Activated CD4-positive, CD25-positive, alpha-beta regulatory T cell treated with anti-CD3 and anti-CD28 coated beads, Interleukin-2, amount 50 U/mL, for 16 hours (primary cell): ENCODE measurements around the gene KCNQ1OT1.

ENCODE experiments used
- DNase-seq: peaks from one replicate; pipeline ENCODE4 v3.0.0-alpha.2; 2020; ENCODE audit warnings: low read depth, low spot score

Gene KCNQ1OT1

DNA sequence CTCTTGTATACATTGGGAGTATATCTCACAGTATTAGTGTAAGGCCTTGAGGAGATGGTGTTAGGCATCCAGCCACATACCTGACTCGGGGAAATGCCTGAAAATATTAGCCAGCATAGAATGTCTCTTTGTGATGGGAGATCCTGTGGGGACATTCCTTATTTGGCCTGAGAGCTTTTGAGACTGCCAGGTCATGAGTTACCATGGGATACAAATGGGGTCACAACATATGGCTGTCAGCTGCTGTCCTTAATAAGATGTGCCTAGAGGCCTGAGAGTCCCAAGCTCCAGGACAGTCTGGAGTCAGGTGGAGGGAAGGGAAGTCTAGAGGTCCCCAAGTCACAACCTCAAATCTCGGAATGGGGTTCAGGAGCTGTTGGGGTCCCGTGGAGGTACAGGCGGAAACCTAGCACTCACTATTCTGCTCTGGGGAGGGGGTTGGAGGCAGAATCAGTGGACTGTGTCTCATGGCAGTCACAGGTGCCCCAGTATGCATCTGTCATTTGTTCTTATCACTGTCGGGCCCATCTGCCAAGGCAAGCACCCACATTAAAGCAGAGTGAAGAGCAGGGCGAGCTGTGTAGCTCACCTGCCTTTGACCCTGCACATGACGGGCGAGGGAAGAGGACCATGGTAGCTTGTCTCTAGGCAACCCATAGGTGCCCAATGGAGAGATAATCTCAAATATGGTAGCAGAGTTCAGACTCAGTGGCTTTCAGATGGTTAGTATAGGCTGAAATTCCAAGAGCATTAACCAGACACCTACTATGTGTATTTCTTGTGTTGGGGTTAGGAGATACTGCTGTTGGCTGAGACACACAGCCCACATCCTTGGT, 29.9 kb downstream of the KCNQ1OT1 start:
- no peak for DNase-seq

- DNase-seq: no peak
Observed at GRCh38 chr11:2668876-2669275, 30.9 kb downstream of the KCNQ1OT1 start.

- no peak for DNase-seq
Observed at GRCh38 chr11:2667940-2668339, 31.9 kb downstream of the KCNQ1OT1 start.

DNA sequence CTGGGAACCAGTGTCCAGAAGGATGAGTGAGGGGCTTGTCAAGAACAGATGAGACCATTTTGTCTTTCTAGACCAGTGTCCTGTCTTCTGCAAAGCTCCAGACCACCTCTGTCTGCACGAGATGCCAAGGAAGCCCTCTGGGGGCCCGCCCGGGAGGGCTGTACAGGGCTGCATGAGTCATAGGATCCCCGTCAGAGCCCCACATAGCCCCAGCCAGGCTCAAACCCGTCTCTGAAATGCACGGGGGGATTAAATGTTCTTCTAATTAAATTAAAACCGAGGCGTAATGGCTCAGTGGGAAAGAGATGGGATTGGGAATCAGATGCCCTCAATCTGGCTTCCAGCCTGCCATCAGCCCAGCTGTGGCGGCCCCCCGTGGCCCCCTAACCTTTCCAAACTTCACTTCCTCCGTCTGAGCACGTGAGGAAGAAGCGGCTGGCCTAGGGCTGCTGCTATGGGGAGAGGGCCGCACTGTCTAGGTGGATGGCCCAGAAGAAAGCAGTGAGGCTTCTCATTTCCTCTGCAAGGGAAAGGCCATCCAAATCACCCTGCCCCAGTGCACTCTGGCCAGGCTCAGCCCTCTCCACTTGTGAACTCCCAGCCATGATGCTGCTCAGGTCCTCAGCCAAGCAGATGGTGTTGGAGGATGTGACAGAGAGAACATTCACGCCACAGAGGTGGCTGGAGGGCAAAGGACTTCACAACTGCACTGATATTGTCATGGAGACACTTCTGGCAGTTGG, 32.8 kb downstream of the KCNQ1OT1 start:
- no peak for DNase-seq

- DNase-seq: no peak
Observed at GRCh38 chr11:2666401-2666741, 33.4 kb downstream of the KCNQ1OT1 start.

GRCh38 chr11:2665526-2666400, 34.0 kb downstream of the KCNQ1OT1 start:
- DNase-seq: no peak

DNA sequence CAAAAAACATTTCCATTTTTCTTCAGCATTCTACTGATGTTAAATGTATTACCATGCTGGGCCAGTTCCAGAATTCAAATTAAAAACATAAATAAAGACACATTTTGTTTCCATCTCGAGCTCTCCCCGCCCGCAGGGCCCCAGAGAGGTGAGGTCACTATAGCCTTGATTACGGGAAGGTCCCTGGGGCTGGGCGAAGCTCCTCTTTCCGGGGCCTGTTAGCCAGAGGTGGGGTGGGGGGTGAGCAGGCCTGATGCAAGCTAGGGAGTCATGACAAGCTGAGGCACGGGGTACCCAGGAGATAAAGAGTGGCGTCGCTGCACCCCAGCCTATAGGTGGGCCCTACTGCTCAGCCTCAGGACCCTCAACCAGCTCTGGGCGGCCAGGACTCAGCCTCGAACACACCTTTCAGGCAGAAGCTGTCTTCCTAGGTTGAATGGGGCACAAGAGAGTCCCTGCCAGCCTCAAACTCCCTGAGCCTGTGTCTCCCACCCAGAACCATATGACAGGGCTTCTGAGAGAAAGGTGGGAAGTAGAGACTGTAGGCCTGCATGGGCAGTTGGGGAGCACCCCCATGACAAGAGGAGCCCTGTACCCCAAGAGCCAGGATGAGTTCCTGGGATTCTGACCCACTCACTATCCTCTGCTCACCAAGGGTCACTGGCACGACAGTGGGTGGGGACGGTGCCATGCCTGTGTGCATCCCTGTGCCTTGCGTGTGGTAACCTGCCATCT, 34.8 kb downstream of the KCNQ1OT1 start:
- no peak for DNase-seq

DNA sequence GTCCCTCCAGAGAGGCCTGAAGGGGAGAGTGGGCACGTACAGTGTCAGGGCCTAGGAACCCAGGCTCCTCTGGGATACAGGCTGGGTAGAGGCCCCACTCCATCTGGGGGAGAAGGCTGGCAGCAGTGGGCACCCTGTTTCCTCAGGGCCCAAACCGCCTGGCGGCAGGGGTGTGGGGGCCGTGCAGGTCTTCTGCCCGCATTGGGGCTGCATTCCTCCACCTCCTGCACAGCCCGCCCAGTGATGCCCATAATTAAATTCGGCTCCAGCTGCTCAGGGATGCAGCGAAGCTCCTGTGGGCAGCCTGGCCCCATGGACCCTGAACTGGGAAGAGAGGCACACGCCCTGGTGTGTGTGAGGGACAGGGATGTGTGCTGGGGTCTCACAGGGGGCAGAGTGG, 35.4 kb downstream of the KCNQ1OT1 start:
- DNase-seq: no peak

DNA sequence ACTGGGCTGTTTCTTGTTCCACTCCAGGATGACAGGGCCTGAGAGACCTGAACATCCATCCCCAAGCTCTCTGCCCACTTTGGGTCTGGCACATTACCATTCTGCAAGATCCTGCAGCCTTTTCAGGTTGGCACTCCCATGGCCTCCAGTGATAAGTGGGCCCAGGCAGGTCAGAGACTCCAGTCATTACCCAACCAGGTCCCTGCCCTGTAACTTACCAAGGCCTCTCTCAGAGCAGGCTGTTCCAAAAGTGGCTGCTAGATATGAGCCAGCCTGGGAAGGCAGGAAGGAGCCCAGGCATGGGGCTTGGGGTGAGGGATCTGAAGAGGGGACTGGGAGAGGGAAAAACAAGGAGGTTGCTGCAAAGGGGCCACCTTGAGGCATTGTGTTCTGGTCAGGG, 35.9 kb downstream of the KCNQ1OT1 start:
- no peak for DNase-seq

DNA sequence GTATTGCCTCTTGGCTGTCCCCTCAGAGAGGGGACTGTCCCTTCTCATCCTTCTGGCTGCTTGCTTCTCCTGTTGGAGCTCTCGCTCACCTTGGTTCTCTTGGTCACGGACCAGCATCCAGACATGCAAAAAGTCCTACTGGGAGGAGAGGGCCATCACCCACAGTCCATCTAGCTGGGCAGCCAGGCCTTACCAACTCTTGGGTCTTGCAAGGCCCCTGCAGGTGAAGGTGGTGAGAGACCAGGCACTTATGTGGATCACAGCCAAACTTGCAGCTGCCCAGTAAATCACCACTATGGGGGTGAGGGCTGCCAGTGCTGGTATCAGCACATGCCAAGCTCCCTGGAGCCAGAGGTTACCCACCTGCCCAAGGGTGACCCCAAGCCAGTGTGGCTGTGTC, 36.3 kb downstream of the KCNQ1OT1 start:
- DNase-seq: no peak

DNA sequence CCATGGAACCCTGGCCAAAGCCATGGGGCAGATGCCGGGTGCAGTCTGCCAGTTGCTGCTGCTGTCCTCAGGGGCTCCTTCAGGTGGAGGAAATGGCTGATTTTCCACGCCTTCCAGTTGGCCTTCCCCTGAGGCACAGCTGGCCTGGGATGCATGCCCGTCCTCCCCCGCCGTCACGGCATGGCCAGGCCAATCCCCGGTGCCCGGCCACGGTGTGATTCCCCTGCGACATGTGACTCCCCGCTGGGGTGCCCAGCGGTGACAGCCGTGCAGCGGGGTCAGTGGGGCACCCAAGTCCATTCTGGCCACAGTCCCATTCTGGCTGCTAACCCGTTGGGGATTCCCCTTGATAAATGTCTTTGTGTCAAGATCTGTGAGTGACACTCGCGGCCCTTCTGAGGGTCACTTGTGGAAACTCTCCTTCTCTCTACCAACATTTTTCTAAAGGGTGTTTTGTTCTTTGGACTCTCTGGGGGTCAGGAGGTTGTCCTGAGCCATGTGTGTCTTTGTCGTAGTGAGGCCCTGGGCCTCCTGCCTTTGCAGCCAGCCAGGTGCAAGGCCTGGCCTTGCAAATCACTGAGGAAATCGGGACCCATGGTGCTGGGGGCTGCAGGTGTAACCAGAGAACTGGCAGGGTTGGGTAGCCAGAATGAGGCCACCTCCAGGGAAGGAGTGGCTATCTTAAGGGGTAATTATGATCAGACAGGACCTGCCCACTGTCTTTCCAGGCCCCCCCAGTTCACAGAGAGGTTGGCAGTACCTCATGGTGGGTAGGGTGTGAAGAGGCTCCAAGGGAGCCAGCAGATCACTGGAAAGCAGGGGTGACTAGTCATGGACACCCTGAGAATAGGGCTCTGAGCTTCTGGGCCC, 37.1 kb downstream of the KCNQ1OT1 start:
- no peak for DNase-seq

DNA sequence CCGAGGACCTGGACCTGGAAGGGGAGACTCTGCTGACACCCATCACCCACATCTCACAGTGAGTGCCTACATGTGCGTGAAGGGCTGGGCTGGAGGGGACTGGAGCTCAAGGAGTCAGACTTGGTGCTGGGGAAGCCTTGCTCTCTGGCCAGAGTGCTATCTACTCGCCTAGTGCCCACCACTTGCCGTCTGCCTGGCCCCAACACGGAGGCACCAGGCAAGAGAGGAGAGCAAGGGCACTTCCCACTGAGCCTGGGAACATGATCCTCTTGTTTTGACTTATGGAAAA, 37.8 kb downstream of the KCNQ1OT1 start:
- no peak for DNase-seq

- DNase-seq: no peak
Observed at GRCh38 chr11:2661173-2662023, 38.4 kb downstream of the KCNQ1OT1 start.

DNA sequence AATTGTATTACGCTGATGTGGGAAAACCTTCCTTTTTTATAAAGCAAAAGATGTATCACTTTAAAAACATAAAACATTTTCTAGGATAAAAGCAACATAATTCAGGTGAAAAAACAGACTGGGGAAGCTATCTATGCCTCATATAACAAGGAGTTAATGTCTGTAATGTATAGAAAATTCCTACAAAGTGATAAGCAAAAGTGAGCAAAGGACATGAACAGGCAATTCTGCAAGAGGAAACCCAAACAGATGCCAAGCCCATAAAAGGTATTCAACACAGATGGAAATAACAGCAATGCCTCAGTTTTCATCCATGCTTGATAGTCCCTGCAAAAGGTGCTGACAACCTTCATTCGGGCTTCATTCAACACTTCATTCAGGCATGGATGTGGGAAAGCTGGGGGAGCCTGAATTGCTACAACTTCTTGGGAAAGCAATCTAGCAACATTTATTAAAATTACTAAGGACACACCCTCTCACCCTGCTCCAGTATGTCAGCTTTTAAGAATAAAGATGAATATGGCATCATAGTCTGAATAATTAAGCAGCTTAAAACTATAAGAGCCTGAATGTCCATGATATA, 39.3 kb downstream of the KCNQ1OT1 start:
- no peak for DNase-seq

DNA sequence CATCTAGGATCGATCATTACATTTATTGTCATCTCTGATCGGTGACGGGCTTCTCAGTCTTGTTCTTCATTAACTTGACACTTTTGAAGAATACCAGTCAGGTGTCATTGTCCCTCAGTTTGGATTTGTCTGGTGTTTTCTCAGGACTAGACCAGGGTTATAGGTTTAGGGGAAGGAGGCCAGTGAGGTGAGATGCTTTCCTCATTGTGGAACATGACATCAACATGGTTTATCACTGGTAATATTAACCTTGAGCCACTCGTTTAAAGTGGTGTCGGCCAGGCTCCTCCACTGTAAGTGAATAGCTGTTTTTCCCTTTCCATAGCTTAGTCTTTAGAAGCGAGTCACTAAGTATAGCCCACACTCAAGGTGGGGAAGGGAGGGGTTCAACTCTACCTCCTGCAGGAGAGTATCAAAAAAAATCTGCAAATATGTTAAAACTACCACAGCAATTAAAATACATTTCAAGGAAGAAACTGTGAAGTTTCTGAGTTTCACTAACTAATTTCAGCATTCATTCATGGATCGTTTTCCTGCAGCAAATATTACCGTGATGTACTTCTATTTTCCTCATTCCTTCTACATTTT, 42.0 kb downstream of the KCNQ1OT1 start:
- no peak for DNase-seq

DNA sequence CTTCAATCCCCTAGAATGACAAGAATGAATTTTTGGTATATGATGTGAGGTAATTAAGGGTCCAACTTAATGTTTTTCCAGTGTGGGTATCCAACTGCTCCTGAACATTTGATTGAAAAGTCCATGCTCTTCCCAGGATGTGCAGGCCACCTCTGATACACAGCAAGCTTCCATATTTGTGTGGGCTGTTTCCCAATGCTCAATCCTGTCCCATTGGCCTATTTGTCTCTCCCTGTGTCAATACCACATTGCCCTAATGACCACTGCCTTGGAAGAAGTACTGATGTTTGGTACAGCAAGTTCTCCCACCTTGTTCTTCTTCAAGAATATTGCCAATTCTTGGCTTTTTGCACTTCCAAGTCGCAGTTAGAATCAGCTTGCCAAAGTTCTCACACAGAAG, 42.9 kb downstream of the KCNQ1OT1 start:
- no peak for DNase-seq

DNA sequence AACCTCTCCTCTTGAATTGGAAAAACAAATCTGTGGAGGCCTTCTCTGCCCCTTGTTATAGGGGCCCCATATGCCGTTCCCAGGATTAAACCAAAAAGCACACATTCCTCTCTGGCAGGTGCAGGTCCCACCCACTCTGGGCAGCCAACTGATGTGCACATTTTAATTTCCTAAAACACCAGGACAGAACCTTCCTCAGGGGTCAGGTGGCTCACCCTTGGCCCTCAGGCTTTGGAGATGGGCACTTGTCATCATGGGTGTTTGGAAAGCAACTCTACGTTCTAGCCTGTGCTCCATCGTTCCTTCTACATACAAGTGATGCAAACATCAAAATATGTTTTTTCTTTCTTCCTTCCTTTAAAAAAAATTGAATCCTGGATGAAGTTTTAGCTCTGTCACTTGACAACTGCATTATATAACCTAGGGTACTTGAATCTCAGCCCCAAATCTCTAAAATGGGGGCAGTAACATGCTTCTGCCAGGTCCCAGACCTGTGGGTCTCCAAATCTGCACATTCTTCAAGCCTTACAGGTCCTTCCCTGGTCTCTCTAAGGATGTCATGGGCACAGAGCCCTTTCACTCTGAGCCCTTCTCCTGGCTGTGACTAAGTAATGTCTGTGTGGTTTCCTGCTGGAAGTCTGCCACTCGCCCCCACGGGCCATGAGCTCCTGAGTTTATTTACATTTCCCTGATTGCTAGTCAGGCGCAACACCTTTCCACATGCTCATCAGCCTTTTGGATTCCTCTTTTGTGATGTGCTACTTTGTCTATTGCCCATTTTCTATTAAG, 43.8 kb downstream of the KCNQ1OT1 start:
- DNase-seq: no peak

- DNase-seq: no peak
Observed at GRCh38 chr11:2655016-2655719, 44.6 kb downstream of the KCNQ1OT1 start.
